Prostate gland (tissue), 2 donors: ENCODE results near the gene NEMP1.

Experiments
- POLR2A ChIP-seq: fragments of 450-650 bp; IDR thresholded peaks from one replicate; pipeline ENCODE4 v1.6.1; 2016; ENCODE audit warnings: antibody characterized with exemption, mild to moderate bottlenecking
- POLR2AphosphoS5 ChIP-seq: sonication (generic); formaldehyde crosslinking; IDR thresholded peaks from one replicate; pipeline ENCODE4 v1.6.1; 2017; ENCODE audit warnings: antibody characterized with exemption
- TF ChIP-seq, protein P1 (sequence below), 4 experiments: fragments of 200-600 bp in 2 of 4; fragments of 450-650 bp in 2 of 4; sonication (generic) in 2 of 4; IDR thresholded peaks; 1 replicate in 3 of 4; 2 replicates in 1 of 4; pipeline ENCODE4 v1.5.1; 2016 to 2019; ENCODE audit warnings: antibody characterized with exemption in 4 of 4, mild to moderate bottlenecking in 2 of 4, moderate library complexity in 2 of 4

DNA sequence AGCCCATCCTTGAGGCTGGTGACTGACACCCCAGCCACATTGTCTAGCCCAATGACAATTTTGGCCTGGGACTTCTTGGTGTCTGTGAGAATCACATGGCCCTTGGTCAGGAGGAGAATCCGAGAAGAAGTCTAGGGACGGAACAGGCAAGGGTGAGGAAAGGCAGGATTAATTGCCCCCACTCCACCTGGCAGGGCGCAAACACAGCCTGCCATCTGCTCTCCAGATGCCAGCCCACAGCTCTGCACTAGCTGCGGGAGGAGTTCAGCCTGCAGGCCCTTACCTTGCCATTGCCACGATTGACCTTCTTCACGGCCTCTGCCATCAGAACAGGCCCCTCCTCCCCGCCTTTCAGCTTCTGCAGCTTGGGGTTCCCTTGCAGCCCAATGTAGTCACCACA is 49.1 kb downstream of the NEMP1 start:
- TF ChIP-seq, protein P1, sequence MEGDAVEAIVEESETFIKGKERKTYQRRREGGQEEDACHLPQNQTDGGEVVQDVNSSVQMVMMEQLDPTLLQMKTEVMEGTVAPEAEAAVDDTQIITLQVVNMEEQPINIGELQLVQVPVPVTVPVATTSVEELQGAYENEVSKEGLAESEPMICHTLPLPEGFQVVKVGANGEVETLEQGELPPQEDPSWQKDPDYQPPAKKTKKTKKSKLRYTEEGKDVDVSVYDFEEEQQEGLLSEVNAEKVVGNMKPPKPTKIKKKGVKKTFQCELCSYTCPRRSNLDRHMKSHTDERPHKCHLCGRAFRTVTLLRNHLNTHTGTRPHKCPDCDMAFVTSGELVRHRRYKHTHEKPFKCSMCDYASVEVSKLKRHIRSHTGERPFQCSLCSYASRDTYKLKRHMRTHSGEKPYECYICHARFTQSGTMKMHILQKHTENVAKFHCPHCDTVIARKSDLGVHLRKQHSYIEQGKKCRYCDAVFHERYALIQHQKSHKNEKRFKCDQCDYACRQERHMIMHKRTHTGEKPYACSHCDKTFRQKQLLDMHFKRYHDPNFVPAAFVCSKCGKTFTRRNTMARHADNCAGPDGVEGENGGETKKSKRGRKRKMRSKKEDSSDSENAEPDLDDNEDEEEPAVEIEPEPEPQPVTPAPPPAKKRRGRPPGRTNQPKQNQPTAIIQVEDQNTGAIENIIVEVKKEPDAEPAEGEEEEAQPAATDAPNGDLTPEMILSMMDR (IDR thresholded peaks at IDR 0.05), result no peak
- TF ChIP-seq POLR2A, result no peak
- TF ChIP-seq POLR2AphosphoS5, result no peak
